Body of pancreas (tissue), 4 donors: ENCODE data around the gene RC3H1. TPM values are rescaled to one million over a fixed set of nuclear protein-coding genes. Genes with fewer than 3 reads are reported as not detected.

Experiments used
- ATAC-seq: fragments of 150-250 bp; one replicate; pipeline ENCODE4 v1.9.1; 2016
- DNase-seq, 4 donors: peaks; one replicate each; pipeline ENCODE4 v3.0.0-alpha.2; 2019
- H3K27ac ChIP-seq, 4 donors: fragments of 200-600 bp; sonication (generic); 1 replicate in 3 of 4; 2 replicates in 1 of 4; pipeline versions ENCODE4 v1.5.1 to v1.6.1; 2016 to 2019; ENCODE audit warnings: mild to moderate bottlenecking in 1 of 4, mixed read lengths in 1 of 4, moderate library complexity in 1 of 4
- H3K27me3 ChIP-seq, 2 donors: fragments of 200-600 bp; sonication (generic); one replicate each; pipeline ENCODE4 v1.6.0; 2016; ENCODE audit warnings: mild to moderate bottlenecking in 1 of 2
- H3K36me3 ChIP-seq, 2 donors: fragments of 200-600 bp; sonication (generic); replicated peaks in 1 of 2; 2 replicates each; pipeline ENCODE4 v1.5.1; 2016; ENCODE audit warnings: low read depth in 2 of 2; ENCODE audit not compliant: insufficient read depth in 1 of 2
- H3K4me1 ChIP-seq: fragments of 200-600 bp; sonication (generic); one replicate; pipeline ENCODE4 v1.6.0; 2016
- H3K4me3 ChIP-seq, 2 donors: fragments of 200-600 bp; sonication (generic); 1 replicate in 1 of 2; 2 replicates in 1 of 2; pipeline ENCODE4 v1.5.1; 2016 to 2019
- H3K9me3 ChIP-seq, 3 donors: fragments of 200-600 bp; sonication (generic); 1 replicate in 2 of 3; 2 replicates in 1 of 3; pipeline ENCODE4 v1.5.1; 2016
- POLR2A ChIP-seq, 3 donors: fragments of 450-650 bp; IDR thresholded peaks; one replicate each; pipeline ENCODE4 v1.6.1; 2016; ENCODE audit warnings: antibody characterized with exemption in 3 of 3, mild to moderate bottlenecking in 2 of 3
- WGBS, 2 donors: methylation state at CpG; one replicate each; pipeline ENCODE4 v1.1.5; 2017; 5-methylcytosine and 5-hydroxymethylcytosine counted together
- intact Hi-C: fragments of 100-400 bp; cut with DNase I; formaldehyde crosslinking; loops from one replicate; pipeline ENCODE4 v1.15.1; 2023
- total RNA-seq, 2 donors: library from RNA; depleted of rRNA; stranded (reverse); fragments of >200 nt; gene quantifications; one replicate each; pipeline ENCODE4 v1.1.0, GENCODE V29; 2016
- TF ChIP-seq, protein P1 (sequence below), 7 experiments: fragments of 450-650 bp in 4 of 7; fragments of 200-600 bp in 3 of 7; sonication (generic) in 3 of 7; IDR thresholded peaks; one replicate each; pipeline ENCODE4 v1.5.1; 2016 to 2019; ENCODE audit warnings: antibody characterized with exemption in 7 of 7

The RC3H1 gene
- total RNA-seq, 2 donors from 2014 or later = 14.5 to 17.1 TPM

DNA sequence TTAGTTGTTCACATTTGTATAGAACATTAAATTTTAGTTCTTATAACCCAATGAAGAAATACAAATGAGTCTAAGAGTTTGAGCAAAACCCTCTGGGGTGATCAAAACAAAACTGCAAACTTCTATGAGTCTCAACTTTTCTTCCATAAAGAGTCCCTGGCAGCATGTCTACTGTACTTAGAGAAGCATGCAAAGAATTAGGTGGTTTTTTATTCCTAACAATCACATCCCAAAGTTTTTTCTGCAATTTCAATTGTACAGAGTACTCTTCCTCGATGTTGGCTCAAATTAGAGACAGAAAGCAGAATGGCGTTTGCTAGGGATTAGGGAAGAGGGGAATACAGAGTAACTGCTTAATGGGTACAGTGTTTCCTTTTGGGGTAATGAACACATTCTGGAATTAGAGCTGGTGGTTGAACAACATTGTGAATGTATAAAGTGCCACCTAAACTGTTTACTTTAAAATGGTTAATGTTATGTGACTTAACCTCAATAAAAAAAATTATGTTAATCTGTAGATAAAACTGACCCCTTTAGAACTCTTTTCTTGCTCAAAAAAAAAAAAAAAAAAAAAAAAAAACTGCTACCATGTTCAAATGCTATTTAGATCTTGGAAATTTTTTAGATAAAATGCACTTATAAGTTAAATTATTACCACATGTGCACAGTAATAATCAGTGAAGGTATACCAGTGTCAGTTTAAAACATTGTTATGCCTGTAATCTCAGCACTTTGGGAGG is 4.8 kb downstream of the RC3H1 start:
- ATAC-seq (no peak), DNase-seq (no peak)
- Histone ChIP-seq H3K36me3 (no peaks in the 10 kb centered on the region), H3K27ac (no peak overlapping the region), H3K4me1 (peaks cover 52% of the 10 kb centered on the region), H3K9me3 (no peaks in the 10 kb centered on the region), H3K27me3 (no peaks in the 10 kb centered on the region), H3K4me3 (no peak overlapping the region)
- 35 to 46% methylated on average over 2 of the region's 2 CpGs for WGBS, 2 donors
- no peak for TF ChIP-seq POLR2A (IDR thresholded peaks at IDR 0.05)
- TF ChIP-seq, protein P1, sequence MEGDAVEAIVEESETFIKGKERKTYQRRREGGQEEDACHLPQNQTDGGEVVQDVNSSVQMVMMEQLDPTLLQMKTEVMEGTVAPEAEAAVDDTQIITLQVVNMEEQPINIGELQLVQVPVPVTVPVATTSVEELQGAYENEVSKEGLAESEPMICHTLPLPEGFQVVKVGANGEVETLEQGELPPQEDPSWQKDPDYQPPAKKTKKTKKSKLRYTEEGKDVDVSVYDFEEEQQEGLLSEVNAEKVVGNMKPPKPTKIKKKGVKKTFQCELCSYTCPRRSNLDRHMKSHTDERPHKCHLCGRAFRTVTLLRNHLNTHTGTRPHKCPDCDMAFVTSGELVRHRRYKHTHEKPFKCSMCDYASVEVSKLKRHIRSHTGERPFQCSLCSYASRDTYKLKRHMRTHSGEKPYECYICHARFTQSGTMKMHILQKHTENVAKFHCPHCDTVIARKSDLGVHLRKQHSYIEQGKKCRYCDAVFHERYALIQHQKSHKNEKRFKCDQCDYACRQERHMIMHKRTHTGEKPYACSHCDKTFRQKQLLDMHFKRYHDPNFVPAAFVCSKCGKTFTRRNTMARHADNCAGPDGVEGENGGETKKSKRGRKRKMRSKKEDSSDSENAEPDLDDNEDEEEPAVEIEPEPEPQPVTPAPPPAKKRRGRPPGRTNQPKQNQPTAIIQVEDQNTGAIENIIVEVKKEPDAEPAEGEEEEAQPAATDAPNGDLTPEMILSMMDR (IDR thresholded peaks at IDR 0.05) = no peak
- intact Hi-C loops = no loop called here

DNA sequence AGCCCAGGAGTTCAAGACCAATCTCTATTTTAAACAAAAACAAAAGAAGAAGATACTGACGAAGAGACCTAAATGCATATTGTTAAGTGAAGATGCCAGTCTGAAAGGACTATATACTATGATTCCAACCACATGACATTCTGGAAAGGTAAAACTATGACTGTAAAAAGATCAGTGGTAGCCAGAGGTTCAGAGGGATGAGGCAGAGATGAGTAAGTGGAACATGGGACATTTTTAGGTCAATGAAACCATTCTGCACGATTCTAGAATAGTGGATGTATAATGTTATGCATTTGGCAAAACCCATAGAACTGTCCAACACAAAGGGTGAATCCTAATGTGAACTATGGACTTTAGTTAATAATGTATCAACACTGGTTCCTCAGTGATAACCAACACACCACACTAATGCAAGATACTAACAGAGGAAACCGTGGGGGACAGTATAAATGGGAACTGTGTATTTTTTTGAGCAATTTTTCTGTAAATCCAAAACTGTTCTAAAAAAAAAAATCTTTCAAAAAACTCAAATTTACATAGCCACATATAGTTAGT is 8.2 kb downstream of the RC3H1 start:
- no peak for DNase-seq
- no peak overlapping the region for H3K4me3 ChIP-seq
- no peaks in the 10 kb centered on the region for H3K36me3 ChIP-seq
- peaks cover 36% of the 10 kb centered on the region for H3K4me1 ChIP-seq
- TF ChIP-seq, protein P1 (IDR thresholded peaks at IDR 0.05) = no peak
- TF ChIP-seq POLR2A (IDR thresholded peaks at IDR 0.05) = no peak
- intact Hi-C loops = no loop called here
- no peaks in the 10 kb centered on the region for H3K27me3 ChIP-seq
- H3K27ac ChIP-seq = no peak overlapping the region
- WGBS, 2 donors = 62 to 70% methylated on average over 3 of the region's 3 CpGs
- no peak for ATAC-seq
- H3K9me3 ChIP-seq = no peaks in the 10 kb centered on the region

DNA sequence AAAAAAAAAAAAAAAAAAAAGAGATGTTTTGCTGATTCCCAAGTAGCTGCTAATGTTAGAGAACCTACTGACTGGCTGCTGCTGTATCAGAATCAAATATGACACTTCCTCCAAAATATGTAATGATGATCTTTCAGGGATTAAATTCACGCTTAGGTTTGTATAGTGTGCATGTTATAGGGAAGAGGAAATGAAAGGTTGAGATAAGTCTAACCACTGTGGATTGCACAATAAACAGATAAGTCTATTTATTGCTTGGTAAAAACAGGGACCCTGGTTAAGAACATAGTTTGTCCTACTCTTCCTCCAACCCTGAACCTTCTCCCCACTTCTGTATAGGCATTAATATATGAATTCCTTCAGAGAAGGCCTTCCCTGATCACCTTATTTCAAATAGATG is 13.2 kb downstream of the RC3H1 start:
- Histone ChIP-seq H3K4me3 (no peak overlapping the region), H3K36me3 (no peaks in the 10 kb centered on the region), H3K27ac (no peak overlapping the region), H3K4me1 (peaks cover 7% of the 10 kb centered on the region), H3K27me3 (no peaks in the 10 kb centered on the region), H3K9me3 (no peaks in the 10 kb centered on the region)
- DNase-seq = no peak
- intact Hi-C loops = no loop called here
- no peak for ATAC-seq
- TF ChIP-seq POLR2A (IDR thresholded peaks at IDR 0.05) = no peak
- TF ChIP-seq, protein P1 (IDR thresholded peaks at IDR 0.05) = no peak
- 82 to 87% methylated on average over 1 of the region's 1 CpG for WGBS, 2 donors

DNA sequence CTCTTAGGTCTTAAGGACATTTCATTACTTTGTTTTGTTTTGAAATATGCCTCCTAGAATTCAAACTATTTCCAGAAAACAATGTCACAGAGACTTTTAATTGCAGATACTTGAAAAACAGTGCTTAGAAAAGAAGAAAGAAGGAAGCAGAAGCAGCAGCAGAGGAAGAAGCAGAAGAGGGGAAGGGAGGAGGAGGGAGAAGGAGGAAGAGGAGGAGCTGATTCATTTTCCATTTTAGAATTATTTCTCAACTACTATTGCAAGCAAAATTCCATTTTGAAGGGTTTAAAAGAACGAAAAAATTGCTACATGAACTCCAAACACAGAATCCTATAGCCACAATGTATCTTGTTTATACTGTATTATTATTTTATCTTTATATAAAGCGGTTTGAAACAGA is 13.9 kb downstream of the RC3H1 start:
- 87 to 94% methylated on average over 2 of the region's 2 CpGs for WGBS, 2 donors
- Histone ChIP-seq H3K9me3 (no peaks in the 10 kb centered on the region), H3K4me3 (no peak overlapping the region), H3K27ac (no peak overlapping the region), H3K36me3 (no peaks in the 10 kb centered on the region), H3K4me1 (peaks cover 7% of the 10 kb centered on the region), H3K27me3 (no peaks in the 10 kb centered on the region)
- intact Hi-C loops = no loop called here
- DNase-seq (no peak), ATAC-seq (no peak)
- TF ChIP-seq, protein P1 (IDR thresholded peaks at IDR 0.05) = no peak
- no peak for TF ChIP-seq POLR2A (IDR thresholded peaks at IDR 0.05)

DNA sequence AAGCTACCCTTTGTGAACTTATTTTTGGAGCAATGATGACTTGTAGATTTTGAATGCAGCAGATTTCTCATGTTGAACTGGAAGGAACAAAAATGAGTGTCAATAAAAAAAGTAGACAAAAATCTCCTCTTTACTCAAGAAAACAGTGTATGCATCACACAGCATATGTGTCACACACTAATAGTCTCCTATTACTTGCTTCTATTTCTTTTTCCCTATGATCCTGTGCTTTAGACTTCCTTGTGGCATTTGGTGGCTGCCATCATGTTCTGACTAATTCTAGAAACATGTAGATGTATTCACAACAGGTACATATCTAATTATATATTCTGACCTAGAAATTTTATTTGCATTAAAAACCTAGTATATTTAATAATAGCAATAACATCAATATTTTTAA is 14.3 kb downstream of the RC3H1 start:
- Histone ChIP-seq H3K9me3 (no peaks in the 10 kb centered on the region), H3K4me1 (peaks cover 10% of the 10 kb centered on the region), H3K27ac (no peak overlapping the region), H3K27me3 (no peaks in the 10 kb centered on the region), H3K36me3 (no peaks in the 10 kb centered on the region), H3K4me3 (no peak overlapping the region)
- ATAC-seq (no peak), DNase-seq (no peak)
- intact Hi-C loops = no loop called here
- TF ChIP-seq, protein P1 (IDR thresholded peaks at IDR 0.05) = no peak
- no peak for TF ChIP-seq POLR2A (IDR thresholded peaks at IDR 0.05)
